Stimulated activated memory B cell treated with anti-CD40 and anti-IgM and Interleukin-4, amounts not matched to agents 10 μg/mL and 1 μg/mL and 100 μg/mL, for 72 hours (primary cell): Measurements from ENCODE around the gene GATB.
"Not testable (repeated sequence)": the region's sequence is repeated elsewhere in the genome, so short reads cannot be mapped to it uniquely, and the experiment has no call there.

Experiments
- ATAC-seq: fragments of 150-1000 bp; cut with Tn5 transposase; 2 replicates; pipeline ENCODE4 v1.10.0; 2021
- H3K27ac Mint-ChIP-seq: one replicate; pipeline ENCODE4 v1.8.0; 2022; ENCODE audit warnings: mild to moderate bottlenecking, mixed read lengths
- H3K27me3 Mint-ChIP-seq: one replicate; pipeline ENCODE4 v1.8.0; 2022; ENCODE audit warnings: mixed read lengths
- H3K36me3 Mint-ChIP-seq: one replicate; pipeline ENCODE4 v1.8.0; 2022; ENCODE audit warnings: mixed read lengths
- H3K4me1 Mint-ChIP-seq: one replicate; pipeline ENCODE4 v1.8.0; 2022; ENCODE audit warnings: mixed read lengths
- H3K4me3 Mint-ChIP-seq: one replicate; pipeline ENCODE4 v1.8.0; 2022; ENCODE audit warnings: mild to moderate bottlenecking, moderate library complexity, mixed read lengths
- H3K9me3 Mint-ChIP-seq: one replicate; pipeline ENCODE4 v1.8.0; 2022; ENCODE audit warnings: mixed read lengths

The GATB gene

GRCh38 chr4:151768835-151769234 lies 8.0 kb upstream of the GATB start:
- Mint-ChIP-seq H3K36me3 (no peaks in the 10 kb centered on the region), H3K27me3 (peaks cover 25% of the 10 kb centered on the region), H3K4me3 (no peak overlapping the region), H3K4me1 (no peaks in the 10 kb centered on the region), H3K9me3 (peaks cover 4% of the 10 kb centered on the region), H3K27ac (no peak overlapping the region)
- ATAC-seq = no peak

GRCh38 chr4:151766691-151767090 lies 5.9 kb upstream of the GATB start:
- no peak for ATAC-seq
- no peak overlapping the region for H3K27ac Mint-ChIP-seq
- H3K4me3 Mint-ChIP-seq = no peak overlapping the region
- H3K4me1 Mint-ChIP-seq = no peaks in the 10 kb centered on the region
- H3K36me3 Mint-ChIP-seq = no peaks in the 10 kb centered on the region
- H3K9me3 Mint-ChIP-seq = no peaks in the 10 kb centered on the region
- H3K27me3 Mint-ChIP-seq = peaks cover 10% of the 10 kb centered on the region

- Mint-ChIP-seq H3K27me3 (no peaks in the 10 kb centered on the region), H3K4me1 (peaks cover 7% of the 10 kb centered on the region), H3K36me3 (peaks cover 16% of the 10 kb centered on the region), H3K9me3 (no peaks in the 10 kb centered on the region), H3K27ac (peak overlapping the region; percentile 92), H3K4me3 (peak overlapping the region; percentile 96)
- no peak for ATAC-seq
Observed at GRCh38 chr4:151760002-151760401, 805 bp downstream of the GATB start.

- H3K4me3 Mint-ChIP-seq = no peak overlapping the region
- no peaks in the 10 kb centered on the region for H3K4me1 Mint-ChIP-seq
- H3K9me3 Mint-ChIP-seq = no peaks in the 10 kb centered on the region
- no peak for ATAC-seq
- H3K27ac Mint-ChIP-seq = no peak overlapping the region
- H3K36me3 Mint-ChIP-seq = peaks cover 65% of the 10 kb centered on the region
- no peaks in the 10 kb centered on the region for H3K27me3 Mint-ChIP-seq
Observed at GRCh38 chr4:151753056-151753455, 7.8 kb downstream of the GATB start.

- peaks cover 67% of the 10 kb centered on the region for H3K36me3 Mint-ChIP-seq
- ATAC-seq = no peak
- H3K4me1 Mint-ChIP-seq = no peaks in the 10 kb centered on the region
- no peak overlapping the region for H3K4me3 Mint-ChIP-seq
- H3K9me3 Mint-ChIP-seq = no peaks in the 10 kb centered on the region
- no peak overlapping the region for H3K27ac Mint-ChIP-seq
- H3K27me3 Mint-ChIP-seq = no peaks in the 10 kb centered on the region
Observed at GRCh38 chr4:151750156-151750555, 10.7 kb downstream of the GATB start.

- Mint-ChIP-seq H3K4me1 (peaks cover 4% of the 10 kb centered on the region), H3K36me3 (peaks cover 52% of the 10 kb centered on the region), H3K4me3 (no peak overlapping the region), H3K27ac (no peak overlapping the region), H3K27me3 (no peaks in the 10 kb centered on the region), H3K9me3 (no peaks in the 10 kb centered on the region)
- ATAC-seq = no peak
Observed at GRCh38 chr4:151745481-151746231, 15.2 kb downstream of the GATB start.

GRCh38 chr4:151744614-151745013 lies 16.2 kb downstream of the GATB start:
- Mint-ChIP-seq H3K36me3 (peaks cover 51% of the 10 kb centered on the region), H3K4me1 (peaks cover 4% of the 10 kb centered on the region), H3K9me3 (no peaks in the 10 kb centered on the region), H3K27me3 (no peaks in the 10 kb centered on the region), H3K27ac (no peak overlapping the region), H3K4me3 (no peak overlapping the region)
- ATAC-seq = peak; percentile 20

GRCh38 chr4:151743894-151744293 lies 16.9 kb downstream of the GATB start:
- peaks cover 4% of the 10 kb centered on the region for H3K4me1 Mint-ChIP-seq
- no peak overlapping the region for H3K27ac Mint-ChIP-seq
- H3K9me3 Mint-ChIP-seq = no peaks in the 10 kb centered on the region
- no peak overlapping the region for H3K4me3 Mint-ChIP-seq
- ATAC-seq = no peak
- peaks cover 57% of the 10 kb centered on the region for H3K36me3 Mint-ChIP-seq
- H3K27me3 Mint-ChIP-seq = no peaks in the 10 kb centered on the region

- Mint-ChIP-seq H3K4me3 (no peak overlapping the region), H3K27ac (no peak overlapping the region), H3K36me3 (peaks cover 61% of the 10 kb centered on the region), H3K9me3 (no peaks in the 10 kb centered on the region), H3K4me1 (peaks cover 4% of the 10 kb centered on the region), H3K27me3 (no peaks in the 10 kb centered on the region)
- no peak for ATAC-seq
Observed at GRCh38 chr4:151743128-151743854, 17.5 kb downstream of the GATB start.

- no peaks in the 10 kb centered on the region for H3K27me3 Mint-ChIP-seq
- H3K4me1 Mint-ChIP-seq = no peaks in the 10 kb centered on the region
- H3K27ac Mint-ChIP-seq = no peak overlapping the region
- H3K9me3 Mint-ChIP-seq = peaks cover 13% of the 10 kb centered on the region
- H3K36me3 Mint-ChIP-seq = peaks cover 90% of the 10 kb centered on the region
- H3K4me3 Mint-ChIP-seq = no peak overlapping the region
- no peak for ATAC-seq
Observed at GRCh38 chr4:151738720-151739517, 21.9 kb downstream of the GATB start.

- H3K27ac Mint-ChIP-seq, ATAC-seq, H3K27me3 Mint-ChIP-seq, H3K4me3 Mint-ChIP-seq: not testable (repeated sequence)
- Mint-ChIP-seq H3K4me1 (peaks cover 13% of the 10 kb centered on the region), H3K36me3 (peaks cover 91% of the 10 kb centered on the region), H3K9me3 (peaks cover 13% of the 10 kb centered on the region)
Observed at GRCh38 chr4:151736852-151737251, 24.0 kb downstream of the GATB start.

GRCh38 chr4:151736361-151736760 lies 24.4 kb downstream of the GATB start:
- Mint-ChIP-seq H3K36me3 (peaks cover 87% of the 10 kb centered on the region), H3K27ac (no peak overlapping the region), H3K4me3 (no peak overlapping the region), H3K9me3 (peaks cover 13% of the 10 kb centered on the region), H3K4me1 (peaks cover 13% of the 10 kb centered on the region), H3K27me3 (no peaks in the 10 kb centered on the region)
- no peak for ATAC-seq

GRCh38 chr4:151731670-151732069 lies 29.1 kb downstream of the GATB start:
- H3K27me3 Mint-ChIP-seq, H3K4me3 Mint-ChIP-seq, H3K27ac Mint-ChIP-seq, ATAC-seq, H3K9me3 Mint-ChIP-seq: not testable (repeated sequence)
- H3K36me3 Mint-ChIP-seq = peaks cover 81% of the 10 kb centered on the region
- H3K4me1 Mint-ChIP-seq = peaks cover 13% of the 10 kb centered on the region

GRCh38 chr4:151729731-151730559 lies 30.9 kb downstream of the GATB start:
- ATAC-seq = no peak
- peaks cover 69% of the 10 kb centered on the region for H3K36me3 Mint-ChIP-seq
- H3K4me1 Mint-ChIP-seq = peaks cover 13% of the 10 kb centered on the region
- no peaks in the 10 kb centered on the region for H3K9me3 Mint-ChIP-seq
- H3K27me3 Mint-ChIP-seq = no peaks in the 10 kb centered on the region
- no peak overlapping the region for H3K27ac Mint-ChIP-seq
- no peak overlapping the region for H3K4me3 Mint-ChIP-seq

GRCh38 chr4:151728679-151729078 lies 32.1 kb downstream of the GATB start:
- H3K27me3 Mint-ChIP-seq = no peaks in the 10 kb centered on the region
- peaks cover 67% of the 10 kb centered on the region for H3K36me3 Mint-ChIP-seq
- H3K27ac Mint-ChIP-seq = no peak overlapping the region
- H3K4me1 Mint-ChIP-seq = peaks cover 17% of the 10 kb centered on the region
- H3K9me3 Mint-ChIP-seq = no peaks in the 10 kb centered on the region
- ATAC-seq = no peak
- H3K4me3 Mint-ChIP-seq = no peak overlapping the region
